ENCODE data around the gene KIR2DL1. TPM values are rescaled to one million over a fixed set of nuclear protein-coding genes. Genes with fewer than 3 reads are reported as not detected.

The KIR2DL1 gene
- polyA plus RNA-seq, 1 donor from 2014 or later = not detected

DNA sequence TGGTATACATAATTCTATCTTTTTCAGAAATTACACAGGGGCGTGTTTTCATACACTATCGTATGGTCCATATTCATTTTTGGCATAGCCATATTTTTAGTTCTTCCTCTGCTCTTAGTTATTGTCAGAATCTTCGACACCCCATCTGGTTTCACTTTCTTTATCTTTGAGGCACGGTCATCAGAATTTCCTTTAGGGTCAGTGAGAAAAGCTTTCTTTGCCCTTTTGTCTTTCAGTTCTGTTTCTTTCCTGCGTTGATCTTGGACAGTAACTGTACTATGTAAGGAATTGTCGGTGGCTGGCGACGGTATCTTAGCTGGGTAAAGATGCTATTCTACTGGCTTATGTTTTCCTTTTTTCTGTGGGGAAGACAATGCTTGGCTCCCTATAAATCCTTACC is 23.2 kb downstream of the KIR2DL1 start:
- H3K36me3 ChIP-seq (ENCODE audit: insufficient read depth, low read length) = no peaks in the 10 kb centered on the region
- no peaks in the 10 kb centered on the region for H3K9me2 ChIP-seq (ENCODE audit: insufficient read depth, low read length)
- no peak overlapping the region for H3K4me2 ChIP-seq (ENCODE audit: low read length)
- H4K20me1 ChIP-seq (ENCODE audit: insufficient read depth) = no peaks in the 10 kb centered on the region
- H3K79me2 ChIP-seq (replicated peaks; ENCODE audit: insufficient read depth, low read length) = no peaks in the 10 kb centered on the region
- H2AFZ ChIP-seq (ENCODE audit: low read depth, low read length) = no peak overlapping the region
- H3K4me3 ChIP-seq (ENCODE audit: low read length) = no peak overlapping the region
- no peak overlapping the region for H3K27ac ChIP-seq (ENCODE audit: low read length)
- TF ChIP-seq TAF1 (IDR thresholded peaks at IDR 0.05; ENCODE audit: low read depth) (no peak), REST (IDR thresholded peaks at IDR 0.05; ENCODE audit: borderline replicate concordance) (no peak), POLR2AphosphoS5 (IDR thresholded peaks at IDR 0.05) (no peak), MXI1 (conservative IDR thresholded peaks at IDR 0.05; ENCODE audit: poor library complexity, severe bottlenecking) (no peak), RAD21 (conservative IDR thresholded peaks at IDR 0.05) (no peak), SMC3 (conservative IDR thresholded peaks at IDR 0.05; ENCODE audit: poor library complexity) (no peak)
- TF ChIP-seq, protein P1, sequence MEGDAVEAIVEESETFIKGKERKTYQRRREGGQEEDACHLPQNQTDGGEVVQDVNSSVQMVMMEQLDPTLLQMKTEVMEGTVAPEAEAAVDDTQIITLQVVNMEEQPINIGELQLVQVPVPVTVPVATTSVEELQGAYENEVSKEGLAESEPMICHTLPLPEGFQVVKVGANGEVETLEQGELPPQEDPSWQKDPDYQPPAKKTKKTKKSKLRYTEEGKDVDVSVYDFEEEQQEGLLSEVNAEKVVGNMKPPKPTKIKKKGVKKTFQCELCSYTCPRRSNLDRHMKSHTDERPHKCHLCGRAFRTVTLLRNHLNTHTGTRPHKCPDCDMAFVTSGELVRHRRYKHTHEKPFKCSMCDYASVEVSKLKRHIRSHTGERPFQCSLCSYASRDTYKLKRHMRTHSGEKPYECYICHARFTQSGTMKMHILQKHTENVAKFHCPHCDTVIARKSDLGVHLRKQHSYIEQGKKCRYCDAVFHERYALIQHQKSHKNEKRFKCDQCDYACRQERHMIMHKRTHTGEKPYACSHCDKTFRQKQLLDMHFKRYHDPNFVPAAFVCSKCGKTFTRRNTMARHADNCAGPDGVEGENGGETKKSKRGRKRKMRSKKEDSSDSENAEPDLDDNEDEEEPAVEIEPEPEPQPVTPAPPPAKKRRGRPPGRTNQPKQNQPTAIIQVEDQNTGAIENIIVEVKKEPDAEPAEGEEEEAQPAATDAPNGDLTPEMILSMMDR (IDR thresholded peaks at IDR 0.05; ENCODE audit: poor library complexity, severe bottlenecking) = no peak
- H3K9ac ChIP-seq (ENCODE audit: low read length) = no peak overlapping the region
- no peaks in the 10 kb centered on the region for H3F3A ChIP-seq (ENCODE audit: insufficient read depth, low read length, poor library complexity, severe bottlenecking)
- H3K9me3 ChIP-seq (ENCODE audit: low read length) = no peaks in the 10 kb centered on the region
- no peaks in the 10 kb centered on the region for H3K27me3 ChIP-seq (ENCODE audit: insufficient read depth, low read depth, low read length)

- no peaks in the 10 kb centered on the region for H3K9me2 ChIP-seq (ENCODE audit: insufficient read depth, low read length)
Measured at GRCh38 chr19:54795758-54796157, 26.2 kb downstream of the KIR2DL1 start.

DNA sequence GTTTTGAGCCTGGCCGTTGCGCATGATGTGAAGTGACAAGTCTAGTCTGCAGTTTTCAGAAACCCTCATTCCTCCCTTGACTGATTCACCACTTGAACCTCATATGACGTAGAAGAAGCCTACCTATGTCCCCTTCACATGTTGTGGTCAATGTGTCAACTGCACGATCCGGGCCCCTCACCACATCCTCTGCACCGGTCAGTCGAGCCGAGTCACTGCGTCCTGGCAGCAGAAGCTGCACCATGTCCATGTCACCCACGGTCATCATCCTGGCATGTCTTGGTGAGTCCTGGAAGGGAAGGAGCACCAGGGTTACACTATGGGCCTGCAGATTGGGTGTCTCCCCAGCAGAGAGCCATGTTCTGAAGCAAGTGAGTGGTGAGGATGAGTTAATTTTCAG is 33.8 kb downstream of the KIR2DL1 start, which contains the start of gene KIR2DL4:
Gene KIR2DL4, plus strand, starts transcription at position 201 of the 400 bp plus-strand sequence. Its CDS starts 42 bp downstream, at position 243.
- H3K4me2 ChIP-seq (ENCODE audit: low read length) = no peak within 1 kb of the TSS
- H3F3A ChIP-seq (ENCODE audit: insufficient read depth, low read length, poor library complexity, severe bottlenecking) = no peaks in the 10 kb centered on the region
- H3K9ac ChIP-seq (ENCODE audit: low read length) = no peak within 1 kb of the TSS
- H3K27ac ChIP-seq (ENCODE audit: low read length) = no peak within 1 kb of the TSS
- H3K9me3 ChIP-seq (ENCODE audit: low read length) = no peaks in the 10 kb centered on the region
- H4K20me1 ChIP-seq (ENCODE audit: insufficient read depth) = no peaks in the 10 kb centered on the region
- H3K4me3 ChIP-seq (ENCODE audit: low read length) = no peak within 1 kb of the TSS
- H3K27me3 ChIP-seq (ENCODE audit: insufficient read depth, low read depth, low read length) = no peaks in the 10 kb centered on the region
- no peaks in the 10 kb centered on the region for H3K9me2 ChIP-seq (ENCODE audit: insufficient read depth, low read length)
- no peaks in the 10 kb centered on the region for H3K79me2 ChIP-seq (replicated peaks; ENCODE audit: insufficient read depth, low read length)
- no peak within 1 kb of the TSS for H2AFZ ChIP-seq (ENCODE audit: low read depth, low read length)
- TF ChIP-seq MXI1 (conservative IDR thresholded peaks at IDR 0.05; ENCODE audit: poor library complexity, severe bottlenecking) (no peak), EZH2 (IDR thresholded peaks at IDR 0.05; ENCODE audit: borderline replicate concordance, insufficient read depth, low read length, poor library complexity, severe bottlenecking) (no peak), POLR2AphosphoS5 (IDR thresholded peaks at IDR 0.05) (no peak), TAF1 (IDR thresholded peaks at IDR 0.05; ENCODE audit: low read depth) (no peak), SMC3 (conservative IDR thresholded peaks at IDR 0.05; ENCODE audit: poor library complexity) (no peak), RAD21 (conservative IDR thresholded peaks at IDR 0.05) (no peak), EP300 (conservative IDR thresholded peaks at IDR 0.05; ENCODE audit: poor library complexity, severe bottlenecking) (no peak), REST (IDR thresholded peaks at IDR 0.05; ENCODE audit: borderline replicate concordance) (no peak)
- TF ChIP-seq, protein P1 (IDR thresholded peaks at IDR 0.05; ENCODE audit: poor library complexity, severe bottlenecking) = no peak
- H3K36me3 ChIP-seq (ENCODE audit: insufficient read depth, low read length) = no peaks in the 10 kb centered on the region

More at GRCh38 chr19:54795758-54796157, 26.2 kb downstream of the KIR2DL1 start:
- Histone ChIP-seq H2AFZ (ENCODE audit: low read depth, low read length) (no peak overlapping the region), H3K4me3 (ENCODE audit: low read length) (no peak overlapping the region), H3K4me2 (ENCODE audit: low read length) (no peak overlapping the region), H3K9ac (ENCODE audit: low read length) (no peak overlapping the region), H3K79me2 (replicated peaks; ENCODE audit: insufficient read depth, low read length) (no peaks in the 10 kb centered on the region), H3K9me3 (ENCODE audit: low read length) (no peaks in the 10 kb centered on the region), H3K27me3 (ENCODE audit: insufficient read depth, low read depth, low read length) (no peaks in the 10 kb centered on the region), H3F3A (ENCODE audit: insufficient read depth, low read length, poor library complexity, severe bottlenecking) (no peaks in the 10 kb centered on the region), H3K36me3 (ENCODE audit: insufficient read depth, low read length) (no peaks in the 10 kb centered on the region), H4K20me1 (ENCODE audit: insufficient read depth) (no peaks in the 10 kb centered on the region), H3K27ac (ENCODE audit: low read length) (no peak overlapping the region)
- TF ChIP-seq EZH2 (IDR thresholded peaks at IDR 0.05; ENCODE audit: borderline replicate concordance, insufficient read depth, low read length, poor library complexity, severe bottlenecking) = no peak

Measured in neural cell (in vitro differentiated cells).